ENCODE data around the gene NUSAP1.

GRCh38 chr15:41347236-41347635 lies 14.6 kb downstream of the NUSAP1 start:
- no peak for TF ChIP-seq POLR2A (IDR thresholded peaks at IDR 0.05)
- TF ChIP-seq CTCF (IDR thresholded peaks at IDR 0.05): no peak
- TF ChIP-seq POLR2AphosphoS5 (IDR thresholded peaks at IDR 0.05): no peak
- TF ChIP-seq EP300 (IDR thresholded peaks at IDR 0.05): no peak

Data from sigmoid colon (tissue), 4 donors.